ENCODE data around the gene TSHZ2. TPM values are rescaled to one million over a fixed set of nuclear protein-coding genes. Genes with fewer than 3 reads are reported as not detected.

Gene TSHZ2
- polyA plus RNA-seq, 10 donors: 7.9 to 20.4 (median 14.0) TPM

GRCh38 chr20:53057579-53057978, 85.4 kb downstream of the TSHZ2 start:
- DNase-seq: no peak

GRCh38 chr20:53059848-53060247, 87.7 kb downstream of the TSHZ2 start:
- DNase-seq: no peak

- no peak for DNase-seq
Observed at GRCh38 chr20:53061192-53062108, 89.3 kb downstream of the TSHZ2 start.

GRCh38 chr20:53064935-53065334, 92.8 kb downstream of the TSHZ2 start:
- DNase-seq: no peak

- no peak for DNase-seq
Observed at GRCh38 chr20:53068241-53068640, 96.1 kb downstream of the TSHZ2 start.

GRCh38 chr20:53069132-53069531, 97.0 kb downstream of the TSHZ2 start:
- no peak for DNase-seq

- DNase-seq: no peak
Observed at GRCh38 chr20:53070224-53070623, 98.1 kb downstream of the TSHZ2 start.

- no peak for DNase-seq
Observed at GRCh38 chr20:53070706-53071392, 98.7 kb downstream of the TSHZ2 start.

GRCh38 chr20:53071833-53072232, 99.7 kb downstream of the TSHZ2 start:
- no peak for DNase-seq

GRCh38 chr20:53072923-53073579, 100.9 kb downstream of the TSHZ2 start:
- DNase-seq: no peak

- DNase-seq: peak in 1 of 3 donors; percentile 26
Observed at GRCh38 chr20:53073636-53074415, 101.7 kb downstream of the TSHZ2 start.

- DNase-seq: peak in 1 of 3 donors; percentile 94
Observed at GRCh38 chr20:53074811-53075314, 102.7 kb downstream of the TSHZ2 start.

GRCh38 chr20:53076668-53077067, 104.5 kb downstream of the TSHZ2 start:
- DNase-seq: peak in 1 of 3 donors; percentile 66

- DNase-seq: peak in 2 of 3 donors; percentile 73 to 76
Observed at GRCh38 chr20:53077373-53078205, 105.4 kb downstream of the TSHZ2 start.

GRCh38 chr20:53078761-53079160, 106.6 kb downstream of the TSHZ2 start:
- no peak for DNase-seq

GRCh38 chr20:53079261-53079691, 107.1 kb downstream of the TSHZ2 start:
- DNase-seq: peak in 1 of 3 donors; percentile 70

- DNase-seq: no peak
Observed at GRCh38 chr20:53079828-53080686, 107.9 kb downstream of the TSHZ2 start.

GRCh38 chr20:53080687-53080962, 108.5 kb downstream of the TSHZ2 start:
- no peak for DNase-seq

Data from muscle of back (tissue), 11 donors.